Activated T-cell treated with anti-CD3 and anti-CD28 coated beads, Interleukin-2, amount 50 U/mL, for 4 hours (primary cell): Measurements from ENCODE around the gene SLC26A11. TPM values are rescaled to one million over a fixed set of nuclear protein-coding genes. Genes with fewer than 3 reads are reported as not detected.
A peak's percentile ranks its signal among the peaks of the same experiment; 100 is the strongest.

Source experiments
- ATAC-seq, 2 donors: fragments of 200-7000 bp; cut with Tn5 transposase; one replicate each; pipeline ENCODE4 v1.10.0; 2021
- DNase-seq: peaks from one replicate; pipeline ENCODE4 v3.0.0-alpha.2; 2020
- H3K27me3 Mint-ChIP-seq: one replicate; pipeline ENCODE4 v1.8.0; 2021; ENCODE audit warnings: low read depth, mixed read lengths
- H3K36me3 Mint-ChIP-seq: one replicate; pipeline ENCODE4 v1.8.0; 2022; ENCODE audit warnings: mixed read lengths; ENCODE audit not compliant: insufficient read depth
- H3K4me1 Mint-ChIP-seq: one replicate; pipeline ENCODE4 v1.8.0; 2021; ENCODE audit warnings: low read depth, mixed read lengths
- H3K4me3 Mint-ChIP-seq: one replicate; pipeline ENCODE4 v1.8.0; 2021; ENCODE audit warnings: mild to moderate bottlenecking, moderate library complexity, mixed read lengths
- H3K9me3 Mint-ChIP-seq: one replicate; pipeline ENCODE4 v1.8.0; 2021; ENCODE audit warnings: mixed read lengths
- total RNA-seq, 3 donors: library from RNA; stranded (reverse); gene quantifications; one replicate each; pipeline ENCODE4 v1.2.1, GENCODE V29; 2021

The SLC26A11 gene
- total RNA-seq, 3 donors from 2014 or later = 15.8 to 16.5 (median 16.4) TPM

DNA sequence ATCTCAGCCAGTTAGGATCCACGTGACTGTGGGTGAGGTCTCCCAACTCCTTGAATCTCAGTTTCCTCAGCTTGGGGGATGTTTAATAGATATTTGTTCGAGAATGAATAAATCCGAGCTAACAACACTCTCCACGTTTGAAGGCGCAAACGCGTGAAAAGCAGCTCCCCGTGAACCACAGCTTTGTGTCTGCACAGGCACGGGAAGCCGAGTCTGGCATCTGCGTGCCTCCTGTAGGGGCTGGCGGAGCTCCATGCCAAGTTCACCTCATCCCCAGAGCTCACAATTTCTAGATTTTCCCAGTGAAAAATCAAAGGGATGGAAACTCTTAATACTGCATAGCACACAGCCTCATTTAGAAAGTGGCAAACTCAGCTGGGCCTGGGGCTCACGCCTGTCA lies 14.4 kb upstream of the SLC26A11 start:
- Mint-ChIP-seq H3K27me3 (no peaks in the 10 kb centered on the region), H3K4me3 (no peak overlapping the region), H3K36me3 (peaks cover 4% of the 10 kb centered on the region), H3K9me3 (no peaks in the 10 kb centered on the region), H3K4me1 (no peaks in the 10 kb centered on the region)
- DNase-seq = no peak
- no peak for ATAC-seq

DNA sequence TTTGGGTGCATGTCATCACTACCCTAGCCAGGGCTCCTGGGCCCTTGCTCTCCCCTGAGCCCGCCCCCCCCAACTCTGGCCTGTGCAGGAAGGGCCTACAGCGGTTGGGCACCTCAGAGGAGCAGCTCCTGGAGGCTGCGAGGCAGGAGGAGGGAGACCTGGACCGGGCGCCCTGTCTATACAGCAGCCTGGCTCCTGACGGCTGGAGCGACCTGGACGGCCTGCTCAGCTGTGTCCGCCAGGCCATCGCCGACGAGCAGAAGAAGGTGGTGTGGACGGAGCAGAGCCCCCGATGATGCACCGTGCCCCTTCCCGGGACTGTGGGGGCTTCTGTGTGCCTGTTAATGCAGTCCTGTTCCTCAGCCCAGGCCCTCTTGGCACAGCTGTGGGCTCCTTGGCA lies 12.2 kb upstream of the SLC26A11 start:
- DNase-seq (no peak), ATAC-seq (no peak)
- Mint-ChIP-seq H3K36me3 (peaks cover 5% of the 10 kb centered on the region), H3K9me3 (no peaks in the 10 kb centered on the region), H3K27me3 (no peaks in the 10 kb centered on the region), H3K4me1 (no peaks in the 10 kb centered on the region), H3K4me3 (no peak overlapping the region)

DNA sequence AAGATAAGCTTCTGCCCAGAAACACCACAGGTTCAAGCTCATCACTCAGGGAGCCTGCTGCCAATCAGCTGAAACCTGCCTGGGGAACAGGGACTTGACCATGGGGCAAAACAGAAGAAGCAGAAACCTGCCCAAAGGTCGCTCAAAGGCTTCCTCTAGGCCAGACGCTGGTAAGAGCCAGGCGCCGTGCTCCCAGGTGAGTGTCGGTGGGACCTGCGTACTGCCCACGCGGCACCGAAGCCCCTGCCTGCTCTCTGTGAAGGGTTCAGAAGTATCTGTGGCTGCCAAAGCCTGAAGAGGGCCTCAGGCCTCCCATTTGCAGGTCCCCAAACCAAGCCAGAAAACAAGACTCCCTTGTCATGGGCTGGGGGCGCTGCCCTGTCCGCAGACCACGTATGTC lies 10.5 kb upstream of the SLC26A11 start:
- H3K36me3 Mint-ChIP-seq = peaks cover 5% of the 10 kb centered on the region
- DNase-seq (no peak), ATAC-seq (no peak)
- no peaks in the 10 kb centered on the region for H3K27me3 Mint-ChIP-seq
- no peak overlapping the region for H3K4me3 Mint-ChIP-seq
- H3K9me3 Mint-ChIP-seq = no peaks in the 10 kb centered on the region
- no peaks in the 10 kb centered on the region for H3K4me1 Mint-ChIP-seq

DNA sequence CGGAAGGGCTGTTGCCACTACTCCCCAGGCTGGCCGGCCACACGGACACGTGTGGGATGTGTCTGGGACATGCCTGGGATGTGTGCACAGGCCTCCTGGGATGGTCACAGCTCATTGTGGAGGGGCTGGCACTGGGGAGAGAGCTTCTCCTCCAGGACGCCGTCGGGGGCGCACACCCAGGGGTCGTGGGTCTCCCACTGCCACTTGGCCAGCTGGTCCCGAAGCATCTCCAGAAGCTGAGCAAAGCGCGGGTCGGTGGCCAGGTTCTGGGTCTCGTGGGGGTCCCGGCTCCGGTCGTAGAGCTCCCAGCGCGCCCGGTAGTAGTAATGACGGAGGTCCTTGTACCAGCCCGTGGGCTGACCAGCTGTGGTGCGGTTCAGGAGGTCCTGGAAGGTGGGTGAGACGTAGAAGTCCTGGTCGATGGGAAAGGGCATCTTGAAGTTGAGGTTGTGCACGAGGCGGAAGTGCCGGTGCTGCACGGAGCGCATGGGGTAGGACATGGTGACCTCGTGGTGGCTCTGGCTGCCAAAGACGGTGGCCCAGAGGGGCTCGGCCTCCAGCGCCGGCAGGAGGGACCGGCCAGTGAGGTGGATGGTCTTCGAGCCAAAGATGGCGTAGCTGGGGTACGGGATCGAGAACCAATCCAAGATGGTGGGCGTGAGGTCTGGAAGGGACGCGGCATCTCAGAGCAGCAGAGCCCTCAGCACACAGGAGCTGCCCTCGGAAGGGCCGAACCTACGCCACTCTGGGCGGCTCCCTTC lies 9.7 kb upstream of the SLC26A11 start:
- no peaks in the 10 kb centered on the region for H3K9me3 Mint-ChIP-seq
- ATAC-seq = no peak

DNA sequence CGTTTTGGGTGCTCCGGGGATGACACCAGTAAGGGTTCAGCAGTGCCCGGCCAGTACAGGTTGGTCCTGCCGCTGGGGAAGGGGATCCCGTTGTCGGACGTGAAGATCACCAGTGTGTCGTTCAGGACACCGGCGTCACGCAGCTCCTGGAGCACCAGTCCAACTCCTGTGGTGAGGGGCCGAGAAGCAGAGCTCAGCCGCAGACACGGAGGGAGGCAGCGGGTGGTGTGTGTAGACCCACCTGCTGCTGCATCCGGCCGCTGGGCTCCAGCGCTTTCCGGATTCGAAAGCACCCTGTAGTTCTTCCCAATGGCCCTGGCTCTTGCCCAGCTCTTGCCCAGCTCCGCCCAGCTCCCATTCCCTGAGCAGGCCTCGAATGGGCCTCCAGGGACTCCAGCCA lies 8.1 kb upstream of the SLC26A11 start:
- H3K4me3 Mint-ChIP-seq = no peak overlapping the region
- DNase-seq (no peak), ATAC-seq (no peak)
- peaks cover 11% of the 10 kb centered on the region for H3K36me3 Mint-ChIP-seq
- no peaks in the 10 kb centered on the region for H3K27me3 Mint-ChIP-seq
- H3K9me3 Mint-ChIP-seq = no peaks in the 10 kb centered on the region
- H3K4me1 Mint-ChIP-seq = peaks cover 5% of the 10 kb centered on the region

More for the DNA sequence above, 9.7 kb upstream of the SLC26A11 start:
- no peak for DNase-seq
- Mint-ChIP-seq H3K27me3 (no peaks in the 10 kb centered on the region), H3K4me1 (no peaks in the 10 kb centered on the region), H3K4me3 (no peak overlapping the region), H3K36me3 (peaks cover 5% of the 10 kb centered on the region)

DNA sequence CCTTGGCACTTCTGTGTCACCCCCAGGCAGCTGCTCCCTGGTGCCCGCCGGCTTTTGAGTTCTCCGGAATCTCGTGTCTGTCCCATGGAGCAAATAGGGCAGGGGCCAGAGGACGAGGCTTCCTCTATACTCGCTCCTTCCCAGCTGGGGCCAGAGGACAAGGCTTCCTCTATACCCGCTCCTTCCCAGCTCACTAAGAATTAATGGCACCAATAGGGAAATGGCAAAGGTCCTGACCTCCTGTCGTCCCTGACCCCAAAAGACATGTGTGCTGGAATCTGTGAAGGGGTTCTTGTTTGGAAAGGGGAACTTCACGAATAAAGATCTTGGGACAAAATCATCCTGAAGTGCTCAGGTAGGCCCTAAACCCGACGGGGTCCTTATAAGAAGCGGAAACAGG lies 7.7 kb upstream of the SLC26A11 start:
- H3K4me1 Mint-ChIP-seq = peaks cover 9% of the 10 kb centered on the region
- no peaks in the 10 kb centered on the region for H3K27me3 Mint-ChIP-seq
- H3K4me3 Mint-ChIP-seq = no peak overlapping the region
- no peaks in the 10 kb centered on the region for H3K9me3 Mint-ChIP-seq
- peaks cover 13% of the 10 kb centered on the region for H3K36me3 Mint-ChIP-seq
- DNase-seq (no peak), ATAC-seq (no peak)

DNA sequence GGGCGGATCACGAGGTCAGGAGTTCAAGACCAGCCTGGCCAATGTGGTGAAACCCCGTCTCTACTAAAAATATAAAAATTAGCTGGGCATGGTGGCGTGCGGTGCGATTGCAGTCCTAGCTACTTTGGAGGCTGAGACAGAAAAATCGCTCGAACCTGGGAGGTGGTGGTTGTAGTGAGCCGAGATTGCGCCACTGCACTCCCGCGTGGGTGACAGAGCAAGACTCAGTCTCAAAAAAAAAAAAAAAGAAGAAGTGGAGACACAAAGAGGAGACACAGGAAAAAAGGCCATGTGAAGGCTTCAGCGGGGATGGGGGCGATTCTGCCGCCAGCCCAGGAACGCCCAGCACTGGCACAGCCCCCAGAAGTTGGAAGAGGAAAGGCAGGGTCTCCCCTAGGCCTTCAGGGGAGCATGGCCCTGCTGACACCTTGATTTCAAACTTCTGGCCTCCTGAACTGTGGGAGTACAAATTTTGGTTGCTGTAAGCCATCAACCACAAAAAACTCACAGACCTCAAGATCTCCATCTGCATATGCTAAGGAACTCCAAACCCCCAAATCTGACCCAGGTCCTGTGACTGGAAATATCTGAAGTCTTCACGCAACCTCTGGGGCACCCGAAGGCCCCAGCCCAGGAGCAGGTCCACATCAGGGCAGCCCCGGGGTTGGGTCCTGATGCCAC lies 7.1 kb upstream of the SLC26A11 start:
- no peaks in the 10 kb centered on the region for H3K27me3 Mint-ChIP-seq
- H3K4me3 Mint-ChIP-seq = no peak overlapping the region
- peaks cover 14% of the 10 kb centered on the region for H3K4me1 Mint-ChIP-seq
- no peaks in the 10 kb centered on the region for H3K9me3 Mint-ChIP-seq
- H3K36me3 Mint-ChIP-seq = peaks cover 17% of the 10 kb centered on the region
- ATAC-seq (no peak), DNase-seq (no peak)

DNA sequence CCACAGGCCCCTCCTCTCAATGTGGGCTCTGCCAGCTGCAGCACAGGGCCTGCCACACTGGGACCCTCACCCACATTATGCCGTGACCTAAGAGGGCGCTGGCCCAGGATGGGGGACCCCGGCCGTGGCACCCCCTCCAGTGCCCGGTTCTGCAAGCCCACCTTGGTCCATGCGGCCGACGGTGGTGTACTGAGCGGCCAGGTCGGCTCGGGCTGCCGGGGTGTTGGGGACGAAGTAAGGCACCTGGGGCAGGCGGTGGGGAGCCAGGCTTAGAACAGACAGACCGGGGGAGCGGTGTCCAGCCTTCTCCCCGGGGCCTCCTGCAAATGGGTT lies 6.6 kb upstream of the SLC26A11 start:
- H3K4me1 Mint-ChIP-seq = peaks cover 19% of the 10 kb centered on the region
- no peaks in the 10 kb centered on the region for H3K9me3 Mint-ChIP-seq
- H3K4me3 Mint-ChIP-seq = no peak overlapping the region
- peaks cover 17% of the 10 kb centered on the region for H3K36me3 Mint-ChIP-seq
- no peak for DNase-seq
- no peak for ATAC-seq
- no peaks in the 10 kb centered on the region for H3K27me3 Mint-ChIP-seq

DNA sequence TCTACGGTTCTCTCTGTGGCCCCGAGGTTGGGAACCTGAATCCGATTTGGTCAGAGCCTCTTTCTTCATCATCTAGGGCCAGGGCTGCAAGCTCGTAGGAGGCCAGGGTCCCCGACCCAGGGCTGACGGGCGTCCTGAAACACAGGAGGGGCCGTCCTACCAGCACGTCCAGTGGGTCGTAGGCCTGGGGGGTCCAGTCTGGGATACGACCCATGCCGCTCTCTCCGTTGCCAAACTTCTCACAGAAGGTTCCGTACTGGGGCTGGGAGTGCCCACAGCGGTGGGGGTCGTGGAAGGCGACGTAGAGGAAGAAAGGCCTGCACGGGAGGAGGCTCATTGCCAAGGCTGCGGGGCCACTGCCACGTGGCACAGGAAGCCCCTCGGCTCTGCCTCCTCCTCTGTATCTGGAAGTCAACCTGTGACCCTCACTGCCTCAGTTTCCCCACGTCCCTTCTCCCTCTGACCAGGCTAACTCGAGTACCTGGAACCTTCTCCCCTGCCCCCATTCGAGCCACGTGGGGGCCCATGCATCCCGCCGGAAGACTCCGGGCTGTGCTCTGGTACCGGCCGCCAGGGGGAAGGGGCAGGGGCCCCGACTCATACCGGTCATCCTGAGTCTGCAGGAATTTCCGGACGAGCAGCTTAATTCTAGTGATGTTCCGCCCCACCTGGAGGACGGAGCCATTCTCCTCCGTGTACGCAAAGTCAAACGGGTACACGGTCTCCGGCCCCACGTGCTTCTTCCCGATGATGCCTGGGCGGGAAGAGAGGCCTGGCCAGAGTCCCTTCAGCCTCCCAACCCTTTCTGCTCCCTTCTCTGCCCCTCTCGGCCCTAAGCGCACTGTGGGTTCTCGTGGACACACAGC lies 6.0 kb upstream of the SLC26A11 start:
- Mint-ChIP-seq H3K9me3 (no peaks in the 10 kb centered on the region), H3K4me1 (peaks cover 23% of the 10 kb centered on the region)
- no peak for DNase-seq

DNA sequence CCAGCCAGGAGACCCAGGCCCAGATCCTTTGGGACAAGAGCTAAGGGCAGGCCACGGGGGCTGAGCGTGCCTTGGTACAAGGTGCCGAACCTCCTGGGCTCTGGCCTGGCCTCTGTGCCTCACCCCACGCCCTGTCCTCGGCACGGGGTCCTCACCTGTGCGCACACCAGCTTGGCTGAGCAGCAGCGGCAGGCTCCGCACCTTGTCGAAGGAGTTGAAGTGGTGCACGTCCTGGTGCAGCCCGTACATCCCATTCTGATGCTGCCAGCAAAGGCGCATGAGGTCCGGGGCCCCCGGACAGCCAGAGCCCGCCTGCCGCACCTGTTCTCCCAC lies 5.4 kb upstream of the SLC26A11 start:
- Mint-ChIP-seq H3K4me1 (peaks cover 26% of the 10 kb centered on the region), H3K27me3 (no peaks in the 10 kb centered on the region), H3K4me3 (no peak overlapping the region), H3K9me3 (no peaks in the 10 kb centered on the region), H3K36me3 (peaks cover 17% of the 10 kb centered on the region)
- DNase-seq (no peak), ATAC-seq (no peak)

More for the DNA sequence above, 6.0 kb upstream of the SLC26A11 start:
- Mint-ChIP-seq H3K27me3 (no peaks in the 10 kb centered on the region), H3K4me3 (no peak overlapping the region), H3K36me3 (peaks cover 17% of the 10 kb centered on the region)
- no peak for ATAC-seq

DNA sequence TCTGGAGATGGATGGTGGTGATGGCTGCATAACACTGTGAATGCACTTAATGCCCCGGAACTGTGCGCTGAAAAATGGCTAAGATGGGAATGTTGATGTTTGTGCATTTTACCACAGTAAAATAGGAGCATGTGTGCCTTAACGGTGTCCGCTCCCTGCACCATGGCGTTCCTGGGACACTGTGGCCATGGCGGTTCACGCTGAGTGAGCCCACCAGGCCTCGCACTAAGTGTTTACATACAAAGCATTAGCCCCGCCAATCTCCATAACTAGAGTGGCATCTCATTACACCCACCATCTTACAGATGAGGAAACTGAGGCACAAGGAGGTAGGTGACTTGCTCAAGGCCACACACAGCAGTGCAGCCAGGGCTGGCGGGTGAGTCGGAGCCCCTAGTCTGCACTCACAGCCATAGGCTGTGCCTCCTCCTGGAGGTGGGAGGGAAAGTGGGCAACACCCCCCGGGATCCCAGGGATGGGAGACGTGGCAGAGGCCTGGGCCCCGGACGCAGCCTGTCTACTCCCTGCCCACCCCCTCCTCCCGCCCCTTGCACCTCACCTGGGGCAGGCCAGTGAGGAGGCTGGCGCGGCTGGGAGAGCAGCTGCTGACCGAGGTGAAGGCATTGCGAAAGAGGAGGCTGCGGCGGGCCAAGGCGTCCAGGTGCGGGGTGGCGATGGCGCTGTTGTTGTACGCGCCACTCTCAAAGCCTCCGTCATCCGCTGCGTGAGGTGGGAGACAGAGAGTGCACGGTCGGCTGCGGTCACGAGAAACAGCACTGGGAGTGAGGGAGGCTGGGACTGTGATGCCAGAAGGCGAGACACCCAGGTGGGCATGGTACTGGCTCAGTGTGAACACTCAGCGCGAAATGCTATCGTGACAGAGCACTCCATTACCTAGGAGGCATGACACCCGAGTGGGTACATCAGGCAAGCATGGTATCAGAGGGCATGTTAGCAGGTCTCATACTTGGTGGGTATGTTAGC lies 3.5 kb upstream of the SLC26A11 start:
- H3K27me3 Mint-ChIP-seq = no peaks in the 10 kb centered on the region
- peaks cover 31% of the 10 kb centered on the region for H3K4me1 Mint-ChIP-seq
- no peaks in the 10 kb centered on the region for H3K9me3 Mint-ChIP-seq
- DNase-seq = no peak
- peaks cover 12% of the 10 kb centered on the region for H3K36me3 Mint-ChIP-seq
- no peak overlapping the region for H3K4me3 Mint-ChIP-seq
- no peak for ATAC-seq

DNA sequence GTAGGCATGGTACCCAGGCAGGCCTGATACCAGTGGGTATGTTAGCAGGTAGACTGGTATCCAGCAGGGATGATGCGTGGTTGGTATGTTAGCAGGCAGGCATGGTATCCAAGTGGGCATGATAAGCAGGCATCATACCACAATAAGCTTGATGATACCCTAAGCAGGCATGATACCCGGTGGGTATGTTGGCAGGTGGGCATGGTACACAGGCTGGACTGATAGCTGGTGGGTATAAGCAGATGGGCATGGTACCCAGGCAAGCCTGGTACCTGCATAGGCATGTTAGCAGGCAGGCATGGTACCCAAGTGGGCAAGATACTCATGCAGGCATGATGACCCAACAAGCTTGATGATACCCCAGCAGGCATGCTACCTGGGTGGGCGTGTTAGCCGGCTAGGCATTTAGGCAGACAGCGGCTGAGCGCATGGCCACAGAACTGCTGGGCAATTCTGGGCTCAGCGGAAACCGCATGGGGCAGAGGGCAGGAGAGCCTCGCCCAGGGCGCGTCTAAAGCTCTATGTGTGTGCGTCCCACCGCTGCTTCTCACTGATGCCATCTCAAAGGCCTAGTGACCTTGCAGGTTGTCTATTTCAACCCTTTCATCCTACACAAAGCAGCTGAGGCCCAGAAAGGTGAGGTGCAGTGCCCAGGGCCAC lies 2.4 kb upstream of the SLC26A11 start:
- Mint-ChIP-seq H3K9me3 (no peaks in the 10 kb centered on the region), H3K4me1 (peaks cover 37% of the 10 kb centered on the region), H3K27me3 (no peaks in the 10 kb centered on the region), H3K36me3 (peaks cover 12% of the 10 kb centered on the region), H3K4me3 (no peak overlapping the region)
- ATAC-seq (no peak), DNase-seq (no peak)

DNA sequence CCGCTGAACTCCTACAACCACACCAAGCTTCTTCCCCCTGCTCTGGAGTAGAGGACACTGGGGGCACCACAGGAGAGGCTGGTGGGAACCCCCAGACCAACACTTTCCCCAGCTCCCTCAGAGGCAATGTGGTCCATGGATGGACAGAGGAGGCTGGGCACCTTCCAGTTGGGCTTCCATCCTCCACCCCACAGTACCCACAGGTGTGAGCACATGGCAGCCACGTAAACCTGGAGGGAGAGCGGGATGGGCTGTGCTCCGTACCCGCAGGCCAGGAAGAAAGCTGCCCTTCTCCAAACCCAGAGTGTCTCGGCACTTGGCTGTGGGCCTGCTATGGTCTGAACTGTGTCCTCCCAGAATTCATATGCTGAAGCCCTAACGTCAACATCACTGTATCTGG lies 1.8 kb upstream of the SLC26A11 start:
- Mint-ChIP-seq H3K4me3 (peak overlapping the region; percentile 91), H3K4me1 (peaks cover 42% of the 10 kb centered on the region), H3K36me3 (peaks cover 18% of the 10 kb centered on the region), H3K27me3 (no peaks in the 10 kb centered on the region), H3K9me3 (no peaks in the 10 kb centered on the region)
- no peak for DNase-seq
- ATAC-seq = no peak
